Panc1 (cell line): Measurements from ENCODE around the gene DIDO1. TPM values are rescaled to one million over a fixed set of nuclear protein-coding genes. Genes with fewer than 3 reads are reported as not detected.
A peak's percentile ranks its signal among the peaks of the same experiment; 100 is the strongest.

Experiments used
- ATAC-seq: fragments of 200-7000 bp; cut with Tn5 transposase; 2 replicates; pipeline ENCODE4 v1.9.1; 2020; ENCODE audit warnings: mild to moderate bottlenecking, moderate library complexity
- BruUV-seq: library from RNA; stranded (reverse); fragments of 400-500 nt; replicated peaks from 2 replicates; lab custom pipeline; 2021; lab: Mats Ljungman, UMichigan
- CTCF ChIA-PET: fragments of 300-600 bp; sonication (Branson Sonifier 250); formaldehyde crosslinking; loops from one replicate; lab custom pipeline; 2022; ENCODE audit warnings: antibody characterized with exemption; lab: Charles Lee
- POLR2A ChIA-PET: fragments of 300-600 bp; sonication (Branson Sonifier 250); formaldehyde crosslinking; loops from one replicate; lab custom pipeline; 2022; ENCODE audit warnings: antibody characterized with exemption; lab: Charles Lee
- DNase-seq: peaks from one replicate; pipeline ENCODE4 v3.0.0-alpha.2; 2010; ENCODE audit warnings: low read depth, low spot score
- H3K27ac ChIP-seq: 2 replicates; pipeline ENCODE4 v1.5.1; 2011; ENCODE audit warnings: mild to moderate bottlenecking, low read length, inconsistent platforms
- H3K27me3 ChIP-seq: fragments of 200-500 bp; sonication (Bioruptor generic); 2 replicates; pipeline ENCODE4 v1.6.0; 2014; ENCODE audit warnings: low read length, inconsistent platforms; ENCODE audit not compliant: control insufficient read depth, insufficient read depth
- H3K36me3 ChIP-seq: fragments of 200-500 bp; sonication (Bioruptor generic); 2 replicates; pipeline ENCODE4 v1.5.1; 2014; ENCODE audit warnings: inconsistent platforms, mild to moderate bottlenecking, low read length, moderate library complexity; ENCODE audit not compliant: control insufficient read depth, insufficient read depth
- H3K4me1 ChIP-seq: 2 replicates; pipeline ENCODE4 v1.5.1; 2011; ENCODE audit warnings: inconsistent platforms, mild to moderate bottlenecking, low read length, moderate library complexity; ENCODE audit not compliant: control insufficient read depth, insufficient read depth
- H3K4me3 ChIP-seq, 2 experiments: 2 replicates each; pipeline ENCODE4 v1.5.1; 2011 to 2012; ENCODE audit warnings: low read depth in 2 of 2, low read length in 2 of 2, mild to moderate bottlenecking in 2 of 2, inconsistent platforms in 1 of 2, moderate library complexity in 1 of 2
- H3K9me3 ChIP-seq: fragments of 200-500 bp; sonication (Bioruptor generic); 2 replicates; pipeline ENCODE4 v1.5.1; 2014; ENCODE audit warnings: low read depth, mild to moderate bottlenecking, inconsistent platforms, low read length, moderate library complexity; ENCODE audit not compliant: control insufficient read depth, insufficient read depth
- CTCF ChIP-seq: fragments of 450-650 bp; IDR thresholded peaks from 2 replicates; pipeline ENCODE4 v1.5.1; 2017; ENCODE audit warnings: mild to moderate bottlenecking
- POLR2AphosphoS5 ChIP-seq: IDR thresholded peaks from 2 replicates; pipeline ENCODE4 v1.6.1; 2012; ENCODE audit warnings: mild to moderate bottlenecking, low read depth, low read length, moderate library complexity
- REST ChIP-seq, 2 experiments: IDR thresholded peaks; 2 replicates each; pipeline ENCODE4 v1.6.1; 2011 to 2012; ENCODE audit warnings: low read depth in 2 of 2, control low read depth in 1 of 2, low read length in 1 of 2, mild to moderate bottlenecking in 1 of 2, moderate library complexity in 1 of 2; ENCODE audit not compliant: insufficient read depth in 1 of 2
- SIN3A ChIP-seq: IDR thresholded peaks from 2 replicates; pipeline ENCODE4 v1.6.1; 2012; ENCODE audit warnings: low read depth, mild to moderate bottlenecking, low read length, moderate library complexity, borderline replicate concordance; ENCODE audit not compliant: insufficient read depth
- TCF7L2 ChIP-seq: IDR thresholded peaks from 2 replicates; pipeline ENCODE4 v1.6.1; 2011; ENCODE audit warnings: mild to moderate bottlenecking, low read depth, low read length, inconsistent platforms
- in situ Hi-C: cut with HindIII; loops from 2 replicates; pipeline ENCODE4 v1.10.0; 2016; ENCODE audit warnings: low sequenced_read_pairs, low pct_unique_long_range_greater_than_20kb
- intact Hi-C: fragments of 100-400 bp; cut with micrococcal nuclease; formaldehyde crosslinking; loops from one replicate; pipeline ENCODE4 v1.10.0; 2022; ENCODE audit not compliant: unreplicated experiment
- total RNA-seq: library from RNA; stranded (reverse); gene quantifications from one replicate; pipeline ENCODE4 v1.2.1, GENCODE V29; 2021; ENCODE audit not compliant: unreplicated experiment

DIDO1 gene
- total RNA-seq, 1 experiment from 2014 or later: 57.3 TPM

- ChIA-PET CTCF (no interaction called here), POLR2A (no interaction called here)
- Histone ChIP-seq H3K27me3 (no peaks in the 10 kb centered on the region), H3K27ac (no peak overlapping the region), H3K36me3 (peaks cover 3% of the 10 kb centered on the region; the same call in 1 of the 2 replicates), H3K9me3 (no peaks in the 10 kb centered on the region), H3K4me3 (no peak overlapping the region), H3K4me1 (peaks cover 20% of the 10 kb centered on the region)
- no peak for ATAC-seq
- BruUV-seq: TSS peak; percentile 18
- DNase-seq: no peak
- intact Hi-C loops: no loop called here
- in situ Hi-C loops: no loop called here
- TF ChIP-seq REST (IDR thresholded peaks at IDR 0.05; ENCODE audit: insufficient read depth in 1 of 2, low read depth in 2 of 2, low read length in 1 of 2) (no peak), SIN3A (no peak), TCF7L2 (no peak), CTCF (no peak), POLR2AphosphoS5 (no peak)
Measured at GRCh38 chr20:62881662-62882395, 44.5 kb downstream of the DIDO1 start.

- Histone ChIP-seq H3K27me3 (no peaks in the 10 kb centered on the region), H3K4me1 (peaks cover 27% of the 10 kb centered on the region), H3K36me3 (peaks cover 3% of the 10 kb centered on the region; the same call in 1 of the 2 replicates), H3K9me3 (no peaks in the 10 kb centered on the region), H3K27ac (no peak overlapping the region), H3K4me3 (no peak overlapping the region)
- ChIA-PET CTCF (no interaction called here), POLR2A (no interaction called here)
- BruUV-seq: no TSS peak
- no peak for DNase-seq
- TF ChIP-seq SIN3A (no peak), REST (IDR thresholded peaks at IDR 0.05; ENCODE audit: insufficient read depth in 1 of 2, low read depth in 2 of 2, low read length in 1 of 2) (no peak), TCF7L2 (no peak), CTCF (no peak), POLR2AphosphoS5 (no peak)
- intact Hi-C loops (no loop called here), in situ Hi-C loops (no loop called here)
- no peak for ATAC-seq
Measured at GRCh38 chr20:62880935-62881661, 45.2 kb downstream of the DIDO1 start.
